Prostate gland (tissue), 2 donors: Measurements from ENCODE around the gene SELENOP. TPM values are rescaled to one million over a fixed set of nuclear protein-coding genes. Genes with fewer than 3 reads are reported as not detected.

ENCODE experiments used
- DNase-seq: peaks from one replicate; pipeline ENCODE4 v3.0.0-alpha.2; 2019; ENCODE audit warnings: low spot score
- H3K27ac ChIP-seq, 2 donors: fragments of 200-600 bp; sonication (generic); 2 replicates each; pipeline ENCODE4 v1.5.1; 2017 to 2019
- H3K27me3 ChIP-seq: fragments of 200-600 bp; sonication (generic); replicated peaks from 2 replicates; pipeline ENCODE4 v1.5.1; 2019; ENCODE audit not compliant: insufficient read depth
- H3K36me3 ChIP-seq, 2 donors: fragments of 200-600 bp; sonication (generic); 1 replicate in 1 of 2; 2 replicates in 1 of 2; pipeline versions ENCODE4 v1.5.1 to v1.8.1; 2017 to 2019
- H3K4me1 ChIP-seq: fragments of 200-600 bp; sonication (generic); replicated peaks from 2 replicates; pipeline ENCODE4 v1.5.1; 2019
- H3K4me3 ChIP-seq, 2 donors: fragments of 200-600 bp; sonication (generic); 2 replicates each; pipeline ENCODE4 v1.5.1; 2017 to 2019
- H3K9me3 ChIP-seq: fragments of 200-600 bp; sonication (generic); 2 replicates; pipeline ENCODE4 v1.5.1; 2017
- CTCF ChIP-seq, 4 experiments: fragments of 200-600 bp in 2 of 4; fragments of 450-650 bp in 2 of 4; sonication (generic) in 2 of 4; IDR thresholded peaks; 1 replicate in 3 of 4; 2 replicates in 1 of 4; pipeline ENCODE4 v1.5.1; 2016 to 2019; ENCODE audit warnings: antibody characterized with exemption in 4 of 4, mild to moderate bottlenecking in 2 of 4, moderate library complexity in 2 of 4
- POLR2A ChIP-seq: fragments of 450-650 bp; IDR thresholded peaks from one replicate; pipeline ENCODE4 v1.6.1; 2016; ENCODE audit warnings: antibody characterized with exemption, mild to moderate bottlenecking
- POLR2AphosphoS5 ChIP-seq: sonication (generic); formaldehyde crosslinking; IDR thresholded peaks from one replicate; pipeline ENCODE4 v1.6.1; 2017; ENCODE audit warnings: antibody characterized with exemption
- WGBS: methylation state at CpG from one replicate; pipeline ENCODE4 v1.1.5; 2018; 5-methylcytosine and 5-hydroxymethylcytosine counted together
- intact Hi-C: fragments of 100-400 bp; cut with DNase I; formaldehyde crosslinking; loops from one replicate; pipeline ENCODE4 v1.14.2; 2022
- total RNA-seq, 2 donors: library from RNA; depleted of rRNA; stranded (reverse); fragments of >200 nt; gene quantifications; one replicate each; pipeline ENCODE4 v1.1.0, GENCODE V29; 2016

The SELENOP gene
- total RNA-seq, 2 donors from 2014 or later: 228 to 503 TPM

- Histone ChIP-seq H3K27ac (no peak overlapping the region), H3K27me3 (no peaks in the 10 kb centered on the region), H3K9me3 (no peaks in the 10 kb centered on the region), H3K4me3 (no peak overlapping the region), H3K36me3 (no peaks in the 10 kb centered on the region), H3K4me1 (no peaks in the 10 kb centered on the region)
- intact Hi-C loops: loop anchor here (10.0 kb wide), 1 partner anchor 756 kb away; no protein-coding TSS in a partner anchor
- 86% methylated on average over 4 of the region's 4 CpGs for WGBS
- TF ChIP-seq CTCF (IDR thresholded peaks at IDR 0.05) (no peak), POLR2A (no peak), POLR2AphosphoS5 (no peak)
- DNase-seq: no peak
Measured at GRCh38 chr5:42760426-42760825, 51.3 kb downstream of the SELENOP start.

- Histone ChIP-seq H3K4me1 (no peaks in the 10 kb centered on the region), H3K4me3 (no peak overlapping the region), H3K27me3 (no peaks in the 10 kb centered on the region), H3K36me3 (no peaks in the 10 kb centered on the region), H3K27ac (no peak overlapping the region), H3K9me3 (no peaks in the 10 kb centered on the region)
- no peak for TF ChIP-seq POLR2AphosphoS5
- no peak for TF ChIP-seq CTCF (IDR thresholded peaks at IDR 0.05)
- no peak for TF ChIP-seq POLR2A
- intact Hi-C loops: no loop called here
- WGBS: 58% methylated on average over 2 of the region's 2 CpGs
- no peak for DNase-seq
Measured at GRCh38 chr5:42759456-42759855, 52.2 kb downstream of the SELENOP start.

- no peaks in the 10 kb centered on the region for H3K9me3 ChIP-seq
- intact Hi-C loops: no loop called here
- no peak within 1 kb of the TSS for H3K27ac ChIP-seq
- H3K36me3 ChIP-seq: no peaks in the 10 kb centered on the region
- TF ChIP-seq CTCF (IDR thresholded peaks at IDR 0.05) (no peak), POLR2AphosphoS5 (no peak), POLR2A (no peak)
- 65% methylated on average over 35 of the region's 35 CpGs for WGBS
- no peak within 1 kb of the TSS for H3K4me3 ChIP-seq
- H3K4me1 ChIP-seq: no peaks in the 10 kb centered on the region
- DNase-seq: no peak
- H3K27me3 ChIP-seq: no peaks in the 10 kb centered on the region
Measured at GRCh38 chr5:42756606-42757601, 54.8 kb downstream of the SELENOP start, which contains the start of gene CCDC152. TSS of gene CCDC152 (plus strand) at chr5:42756818. CDS start at chr5:42759122, 2,304 bp downstream.

GRCh38 chr5:42753099-42753498 is 58.6 kb downstream of the SELENOP start:
- no peak overlapping the region for H3K4me3 ChIP-seq
- H3K27ac ChIP-seq: no peak overlapping the region
- no peak for DNase-seq
- H3K36me3 ChIP-seq: no peaks in the 10 kb centered on the region
- no peaks in the 10 kb centered on the region for H3K4me1 ChIP-seq
- WGBS: 54% methylated on average over 3 of the region's 3 CpGs
- intact Hi-C loops: no loop called here
- no peaks in the 10 kb centered on the region for H3K27me3 ChIP-seq
- H3K9me3 ChIP-seq: no peaks in the 10 kb centered on the region
- TF ChIP-seq POLR2AphosphoS5 (no peak), POLR2A (no peak), CTCF (IDR thresholded peaks at IDR 0.05) (no peak)
